ENCODE measurements around the gene EVA1B. TPM values are rescaled to one million over a fixed set of nuclear protein-coding genes. Genes with fewer than 3 reads are reported as not detected.
A peak's percentile ranks its signal among the peaks of the same experiment; 100 is the strongest.

Gene EVA1B
- total RNA-seq, 2 experiments from 2014 or later: 11.6 to 12.8 TPM

DNA sequence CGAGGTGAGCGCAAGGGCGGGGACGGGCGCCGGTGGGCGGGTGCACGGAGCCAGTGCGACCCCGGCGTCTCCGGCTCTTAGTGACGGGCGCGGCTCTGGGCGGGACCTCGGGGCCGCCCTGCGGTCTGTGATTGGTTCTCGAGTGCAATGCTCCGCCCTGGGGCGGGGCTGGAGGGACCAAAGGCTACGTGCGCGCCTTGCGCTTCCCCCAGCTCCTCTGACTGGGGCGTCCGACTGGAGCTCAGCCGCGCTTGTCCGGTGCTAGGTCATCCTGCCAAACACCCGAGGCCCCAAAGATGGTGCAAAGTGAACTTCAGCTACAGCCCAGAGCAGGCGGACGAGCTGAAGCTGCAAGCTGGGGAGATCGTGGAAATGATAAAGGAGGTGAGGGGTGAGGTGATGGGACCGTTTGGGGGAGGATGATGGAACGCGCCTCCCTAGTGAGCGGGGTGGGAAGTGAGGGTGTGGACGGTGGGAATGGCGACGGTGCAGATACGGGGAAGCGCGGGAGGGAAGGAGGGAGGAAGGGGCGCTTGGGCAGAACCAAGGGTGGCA, 16.5 kb downstream of the EVA1B start:
- peak overlapping the region; percentile 79 for H3K27ac Mint-ChIP-seq
- peaks cover 43% of the 10 kb centered on the region for H3K4me1 Mint-ChIP-seq (ENCODE audit: low read depth)
- ChIA-PET CTCF (interaction anchor here (1.0 to 2.2 kb wide), 6 partner anchors 21 to 158 kb away, joined by 4 to 17 read pairs (median 7); partner anchors contain the start of gene TRAPPC3), POLR2A (interaction anchor here (0.7 to 3.2 kb wide), 8 partner anchors 9 to 157 kb away, joined by 3 to 26 read pairs (median 4); partner anchors contain the start of genes EVA1B and THRAP3)
- no peaks in the 10 kb centered on the region for H3K9me3 Mint-ChIP-seq
- H3K27me3 Mint-ChIP-seq: no peaks in the 10 kb centered on the region
- peak; percentile 95 for DNase-seq
- intact Hi-C loops (cut with micrococcal nuclease): loop anchor here (1.0 to 2.0 kb wide), 2 partner anchors 16 to 114 kb away; partner anchors contain the start of gene EVA1B
- peaks cover 30% of the 10 kb centered on the region for H3K36me3 Mint-ChIP-seq
- peak overlapping the region; percentile 95 for H3K4me3 Mint-ChIP-seq

DNA sequence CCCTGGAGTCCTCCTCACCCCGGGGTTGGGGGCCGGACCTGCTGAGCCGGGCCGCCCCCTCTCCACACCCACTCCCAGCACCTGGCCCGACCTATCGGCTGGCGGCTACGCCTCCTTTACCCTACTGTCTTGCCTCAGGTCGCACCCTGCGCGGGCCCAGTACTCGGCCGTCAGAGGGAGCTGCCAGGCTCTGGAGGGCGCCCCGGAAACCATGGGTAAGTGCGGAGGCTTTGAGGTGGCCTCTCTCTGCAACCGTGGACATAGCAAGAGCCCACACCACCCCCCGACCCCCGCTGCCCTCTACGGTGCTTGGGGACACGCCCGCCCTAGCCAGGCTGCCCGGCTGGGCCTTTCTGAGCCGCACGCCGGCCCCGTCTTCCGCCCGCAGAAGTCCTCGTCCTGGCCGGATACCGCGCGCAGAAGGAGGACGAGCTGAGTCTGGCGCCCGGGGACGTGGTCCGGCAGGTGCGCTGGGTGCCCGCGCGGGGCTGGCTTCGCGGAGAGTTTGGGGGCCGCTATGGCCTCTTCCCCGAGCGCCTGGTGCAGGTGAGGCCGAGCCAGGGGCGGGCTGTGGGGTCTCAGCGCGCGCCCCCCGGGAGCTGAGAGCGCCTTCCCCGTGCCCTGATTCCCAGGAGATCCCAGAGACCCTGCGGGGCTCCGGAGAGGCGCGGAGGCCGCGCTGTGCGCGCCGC, 17.1 kb downstream of the EVA1B start, which contains the start of gene SH3D21:
SH3D21 (plus strand) TSS at position 159 of the 692 bp plus-strand sequence; CDS start at position 212, 53 bp downstream.
- peak; percentile 71 for DNase-seq
- CTCF ChIA-PET: interaction anchor here (0.7 to 2.2 kb wide), 7 partner anchors 21 to 210 kb away, joined by 3 to 17 read pairs (median 5); partner anchors contain the start of gene TRAPPC3

DNA sequence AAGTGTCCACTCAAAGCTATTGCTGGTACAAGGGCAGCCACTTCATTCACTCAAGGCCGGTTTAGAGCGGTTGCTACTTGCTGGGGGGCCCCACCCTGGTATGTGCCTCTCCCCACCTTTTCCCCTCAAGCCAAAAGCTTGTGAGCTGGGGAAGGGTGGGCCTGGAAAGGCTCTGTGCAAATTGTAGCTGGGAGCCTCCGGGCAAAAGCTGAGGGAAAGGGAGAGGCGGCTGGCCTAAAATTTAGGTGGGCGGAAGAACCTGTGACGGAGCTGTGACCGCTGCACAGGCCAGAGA, 17.6 kb downstream of the EVA1B start:
- POLR2A ChIA-PET: interaction anchor here (0.6 to 3.2 kb wide), 7 partner anchors 8 to 376 kb away, joined by 3 to 26 read pairs (median 3); partner anchors contain the start of gene EVA1B
- H3K36me3 Mint-ChIP-seq: peaks cover 41% of the 10 kb centered on the region
- intact Hi-C loops (cut with micrococcal nuclease): loop anchor here (1.0 to 2.0 kb wide), 3 partner anchors 17 to 115 kb away; partner anchors contain the start of gene EVA1B
- H3K27ac Mint-ChIP-seq: peak overlapping the region; percentile 93
- no peaks in the 10 kb centered on the region for H3K9me3 Mint-ChIP-seq
- H3K4me1 Mint-ChIP-seq (ENCODE audit: low read depth): peaks cover 54% of the 10 kb centered on the region
- DNase-seq: no peak
- peak overlapping the region; percentile 65 for H3K4me3 Mint-ChIP-seq
- CTCF ChIA-PET: interaction anchor here (0.7 to 2.2 kb wide), 6 partner anchors 20 to 210 kb away, joined by 3 to 17 read pairs (median 7); partner anchors contain the start of gene TRAPPC3
- no peaks in the 10 kb centered on the region for H3K27me3 Mint-ChIP-seq

More for the DNA sequence above, 17.1 kb downstream of the EVA1B start, which contains the start of gene SH3D21:
- Mint-ChIP-seq H3K27me3 (no peaks in the 10 kb centered on the region), H3K9me3 (no peaks in the 10 kb centered on the region), H3K27ac (peak within 1 kb of the TSS; percentile 93), H3K4me3 (peak within 1 kb of the TSS; percentile 95), H3K4me1 (ENCODE audit: low read depth) (peaks cover 49% of the 10 kb centered on the region), H3K36me3 (peaks cover 37% of the 10 kb centered on the region)
- POLR2A ChIA-PET: interaction anchor here (0.7 to 3.2 kb wide), 11 partner anchors 9 to 157 kb away, joined by 3 to 26 read pairs (median 4); partner anchors contain the start of genes EVA1B and THRAP3
- intact Hi-C loops (cut with micrococcal nuclease): loop anchor here (1.0 to 2.0 kb wide), 2 partner anchors 17 to 114 kb away; partner anchors contain the start of gene EVA1B

- ChIA-PET CTCF (interaction anchor here (1.0 to 2.2 kb wide), 2 partner anchors 20 to 156 kb away, joined by 3 to 11 read pairs; partner anchors contain the start of gene TRAPPC3), POLR2A (interaction anchor here (0.6 to 3.2 kb wide), 7 partner anchors 7 to 375 kb away, joined by 3 to 26 read pairs (median 3); partner anchors contain the start of gene EVA1B)
- intact Hi-C loops (cut with micrococcal nuclease): loop anchor here (1.0 kb wide), 1 partner anchor 81 kb away; no protein-coding TSS in a partner anchor
- peaks cover 60% of the 10 kb centered on the region for H3K4me1 Mint-ChIP-seq (ENCODE audit: low read depth)
- no peaks in the 10 kb centered on the region for H3K27me3 Mint-ChIP-seq
- peak overlapping the region; percentile 93 for H3K27ac Mint-ChIP-seq
- H3K4me3 Mint-ChIP-seq: peak overlapping the region; percentile 65
- DNase-seq: peak; percentile 76
- H3K9me3 Mint-ChIP-seq: no peaks in the 10 kb centered on the region
- H3K36me3 Mint-ChIP-seq: peaks cover 44% of the 10 kb centered on the region
Observed at GRCh38 chr1:36304970-36305914, 18.2 kb downstream of the EVA1B start.

DNA sequence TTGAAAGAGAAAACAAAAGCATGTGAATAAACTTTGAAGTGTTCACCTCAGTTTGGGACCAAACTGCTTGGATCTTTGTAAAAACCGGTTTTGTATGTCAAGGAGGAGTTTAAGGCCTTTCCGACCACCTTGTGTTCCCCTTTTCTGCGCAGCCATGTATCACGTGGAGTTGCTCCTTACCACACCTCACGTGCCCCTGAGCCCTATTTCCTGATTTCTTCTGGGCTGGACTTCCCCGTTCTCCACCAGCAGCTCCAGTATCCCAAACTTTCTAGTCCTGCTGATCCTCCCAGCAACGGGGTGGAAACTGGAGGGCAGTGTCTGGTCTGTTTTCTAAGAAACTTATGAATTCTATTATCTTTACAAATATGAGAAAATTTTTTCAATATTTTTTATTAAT, 18.9 kb downstream of the EVA1B start:
- H3K27me3 Mint-ChIP-seq: no peaks in the 10 kb centered on the region
- ChIA-PET CTCF (interaction anchor here (1.0 kb wide), 1 partner anchor 19 kb away, joined by 3 read pairs; no protein-coding TSS in a partner anchor), POLR2A (no interaction called here)
- peaks cover 65% of the 10 kb centered on the region for H3K4me1 Mint-ChIP-seq (ENCODE audit: low read depth)
- H3K4me3 Mint-ChIP-seq: no peak overlapping the region
- no peaks in the 10 kb centered on the region for H3K9me3 Mint-ChIP-seq
- peaks cover 47% of the 10 kb centered on the region for H3K36me3 Mint-ChIP-seq
- DNase-seq: no peak
- intact Hi-C loops (cut with micrococcal nuclease): no loop called here
- H3K27ac Mint-ChIP-seq: peak overlapping the region; percentile 93

DNA sequence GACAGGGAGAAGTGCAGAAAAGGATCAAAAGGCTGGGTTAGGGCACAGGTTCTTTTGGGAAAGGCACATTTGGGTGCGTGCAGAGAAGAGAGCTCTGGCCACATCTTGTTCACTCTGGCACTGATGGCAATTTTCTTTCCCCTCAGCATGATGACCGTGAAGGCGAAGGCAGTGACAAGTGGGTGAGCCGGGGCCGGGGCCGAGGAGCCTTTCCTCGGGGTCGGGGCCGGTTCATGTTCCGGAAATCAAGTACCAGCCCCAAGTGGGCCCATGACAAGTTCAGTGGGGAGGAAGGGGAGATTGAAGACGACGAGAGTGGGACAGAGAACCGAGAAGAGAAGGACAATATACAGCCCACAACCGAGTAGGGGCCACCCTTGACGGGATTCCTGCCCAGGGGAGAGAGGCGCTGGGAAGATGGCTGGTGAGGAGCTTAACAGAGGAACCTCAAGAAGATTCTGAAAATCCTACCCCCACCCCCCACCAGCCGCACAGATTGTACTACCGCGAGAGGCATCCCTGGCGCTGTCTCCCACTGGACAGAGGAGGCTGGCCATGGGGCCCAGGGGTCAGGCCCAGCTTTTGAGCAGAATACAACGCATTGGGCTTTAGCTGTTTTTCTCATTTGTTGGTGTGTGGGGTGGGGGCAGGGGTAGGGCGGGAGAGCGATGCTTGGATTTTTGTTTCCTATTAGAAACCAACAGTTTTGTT, 19.6 kb downstream of the EVA1B start:
- ChIA-PET CTCF (interaction anchor here (1.0 kb wide), 1 partner anchor 18 kb away, joined by 3 read pairs; no protein-coding TSS in a partner anchor), POLR2A (no interaction called here)
- DNase-seq: no peak
- intact Hi-C loops (cut with micrococcal nuclease): no loop called here
- no peaks in the 10 kb centered on the region for H3K27me3 Mint-ChIP-seq
- H3K4me3 Mint-ChIP-seq: no peak overlapping the region
- H3K36me3 Mint-ChIP-seq: peaks cover 45% of the 10 kb centered on the region
- peak overlapping the region; percentile 73 for H3K27ac Mint-ChIP-seq
- no peaks in the 10 kb centered on the region for H3K9me3 Mint-ChIP-seq
- peaks cover 70% of the 10 kb centered on the region for H3K4me1 Mint-ChIP-seq (ENCODE audit: low read depth)

DNA sequence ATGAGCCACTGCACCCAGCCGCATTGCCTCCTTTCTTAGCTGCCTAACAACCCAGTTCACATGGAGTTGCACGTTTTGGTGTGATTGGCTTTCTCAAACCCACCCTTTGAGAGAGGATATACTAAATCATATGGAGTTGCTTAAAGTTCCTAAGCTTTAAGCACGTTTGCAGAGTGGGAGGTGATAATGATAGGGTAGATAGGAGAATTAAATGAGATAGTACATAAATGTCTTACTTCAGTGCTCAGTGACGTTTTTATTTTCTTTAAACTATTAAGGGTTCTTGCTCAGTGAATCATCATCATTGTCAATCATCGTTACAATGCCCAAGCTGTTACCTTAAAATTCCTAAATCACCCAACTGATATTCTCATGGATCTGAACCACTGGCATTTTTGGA, 20.2 kb downstream of the EVA1B start:
- ChIA-PET POLR2A (no interaction called here), CTCF (no interaction called here)
- Mint-ChIP-seq H3K27ac (peak overlapping the region; percentile 73), H3K9me3 (no peaks in the 10 kb centered on the region), H3K4me3 (no peak overlapping the region), H3K27me3 (no peaks in the 10 kb centered on the region), H3K36me3 (peaks cover 43% of the 10 kb centered on the region), H3K4me1 (ENCODE audit: low read depth) (peaks cover 70% of the 10 kb centered on the region)
- intact Hi-C loops (cut with micrococcal nuclease): no loop called here
- DNase-seq: no peak

DNA sequence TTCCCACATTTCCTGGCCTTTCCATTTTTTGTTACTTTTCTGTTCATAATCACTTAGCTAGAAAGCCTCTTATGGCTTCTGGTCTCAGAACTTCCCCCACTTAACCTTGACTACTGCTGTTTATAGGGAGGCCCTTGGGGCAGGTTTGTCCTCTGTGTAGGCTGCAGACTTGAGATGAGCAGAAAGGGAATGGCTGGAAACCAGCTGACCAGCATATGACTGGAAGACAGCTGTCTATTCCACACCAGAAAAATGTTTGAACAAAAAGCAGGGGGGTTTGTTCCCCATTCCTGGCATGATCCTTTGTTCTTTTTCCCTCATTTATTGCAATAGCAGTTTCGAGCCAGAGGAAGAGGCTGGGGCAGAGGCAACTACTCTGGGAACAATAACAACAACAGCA, 22.2 kb downstream of the EVA1B start:
- H3K9me3 Mint-ChIP-seq: no peaks in the 10 kb centered on the region
- H3K4me3 Mint-ChIP-seq: peak overlapping the region; percentile 3
- intact Hi-C loops (cut with micrococcal nuclease): loop anchor here (2.0 kb wide), 1 partner anchor 78 kb away; no protein-coding TSS in a partner anchor
- ChIA-PET CTCF (interaction anchor here (1.2 to 2.8 kb wide), 5 partner anchors 11 to 152 kb away, joined by 3 to 45 read pairs (median 18); partner anchors contain the start of gene TRAPPC3), POLR2A (interaction anchor here (0.7 to 2.2 kb wide), 5 partner anchors 16 to 149 kb away, joined by 3 to 9 read pairs (median 4); partner anchors contain the start of genes EVA1B and OSCP1)
- H3K27ac Mint-ChIP-seq: peak overlapping the region; percentile 95
- H3K27me3 Mint-ChIP-seq: no peaks in the 10 kb centered on the region
- H3K36me3 Mint-ChIP-seq: peaks cover 51% of the 10 kb centered on the region
- H3K4me1 Mint-ChIP-seq (ENCODE audit: low read depth): peaks cover 64% of the 10 kb centered on the region
- DNase-seq: no peak

GRCh38 chr1:36300526-36300925, 22.9 kb downstream of the EVA1B start:
- peak; percentile 44 for DNase-seq
- no peaks in the 10 kb centered on the region for H3K27me3 Mint-ChIP-seq
- peak overlapping the region; percentile 3 for H3K4me3 Mint-ChIP-seq
- intact Hi-C loops (cut with micrococcal nuclease): loop anchor here (1.0 to 2.0 kb wide), 2 partner anchors 78 to 86 kb away; no protein-coding TSS in a partner anchor
- ChIA-PET POLR2A (interaction anchor here (0.7 to 2.2 kb wide), 7 partner anchors 15 to 150 kb away, joined by 3 to 9 read pairs (median 4); partner anchors contain the start of genes EVA1B, OSCP1 and THRAP3), CTCF (interaction anchor here (0.6 to 2.8 kb wide), 25 partner anchors 10 to 213 kb away, joined by 3 to 45 read pairs (median 5); partner anchors contain the start of genes EVA1B and TRAPPC3)
- H3K27ac Mint-ChIP-seq: peak overlapping the region; percentile 95
- peaks cover 61% of the 10 kb centered on the region for H3K4me1 Mint-ChIP-seq (ENCODE audit: low read depth)
- no peaks in the 10 kb centered on the region for H3K9me3 Mint-ChIP-seq
- H3K36me3 Mint-ChIP-seq: peaks cover 53% of the 10 kb centered on the region

DNA sequence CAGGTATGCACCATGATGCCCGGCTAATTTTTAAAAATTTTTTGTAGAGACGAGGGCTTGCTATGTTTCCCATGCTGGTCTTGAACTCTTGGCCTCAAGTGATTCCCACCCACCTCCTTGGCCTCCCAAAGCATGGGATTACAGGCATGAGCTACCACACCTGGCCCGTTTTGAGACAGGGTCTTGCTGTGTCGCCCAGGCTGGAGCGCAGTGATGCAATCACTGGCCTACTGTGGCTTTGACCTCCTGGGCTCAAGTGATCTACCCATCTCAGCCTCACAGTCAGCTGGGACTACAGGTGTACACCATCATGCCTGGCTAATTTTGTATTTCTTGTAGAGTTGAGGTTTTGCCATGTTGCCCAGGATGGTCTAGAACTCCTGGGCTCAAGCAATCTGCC, 24.8 kb downstream of the EVA1B start:
- POLR2A ChIA-PET: interaction anchor here (1.3 kb wide), 1 partner anchor 8 kb away, joined by 5 read pairs; the partner anchor contains the start of gene SH3D21
- intact Hi-C loops (cut with micrococcal nuclease): no loop called here

More for the DNA sequence above, 24.8 kb downstream of the EVA1B start:
- Mint-ChIP-seq H3K27me3 (no peaks in the 10 kb centered on the region), H3K4me1 (ENCODE audit: low read depth) (peaks cover 44% of the 10 kb centered on the region), H3K9me3 (no peaks in the 10 kb centered on the region), H3K27ac (peak overlapping the region; percentile 70), H3K4me3 (no peak overlapping the region), H3K36me3 (peaks cover 54% of the 10 kb centered on the region)
- no peak for DNase-seq
- CTCF ChIA-PET: interaction anchor here (0.8 to 1.8 kb wide), 3 partner anchors 9 to 74 kb away, joined by 3 to 7 read pairs (median 4); partner anchors contain the start of gene THRAP3
